K562 (cell line): ENCODE results near the gene PFKFB2. TPM values are rescaled to one million over a fixed set of nuclear protein-coding genes. Genes with fewer than 3 reads are reported as not detected.

Experiments used
- ATAC-seq: fragments of 200-7000 bp; cut with Tn5 transposase; 3 replicates; pipeline ENCODE4 v1.9.1; 2020; ENCODE audit warnings: moderate library complexity
- BruUV-seq: library from RNA; stranded (reverse); fragments of 400-500 nt; replicated peaks from 2 replicates; lab custom pipeline; 2021; lab: Mats Ljungman, UMichigan
- CTCF ChIA-PET: fragments of 300-600 bp; formaldehyde crosslinking; extraction: SDS; loops from one replicate; lab custom pipeline; 2021; ENCODE audit warnings: low intra/inter-chr PET ratio; lab: Yijun Ruan, JAX
- POLR2A ChIA-PET: fragments of 300-600, 350-650 bp; sonication (Branson Sonifier 250); formaldehyde crosslinking; extraction: SDS; loops from one replicate; lab custom pipeline; 2021; ENCODE audit warnings: antibody characterized with exemption, inconsistent platforms; lab: Yijun Ruan, JAX
- DNase-seq, 4 experiments: peaks; one replicate each; pipeline versions ENCODE4 v3.0.0 to v3.0.0-alpha.2; 2011 to 2018; ENCODE audit warnings: low spot score in 3 of 4, mixed read lengths in 3 of 4; ENCODE audit errors: extremely low read depth in 1 of 4
- FAIRE-seq: peaks from 2 replicates; lab custom pipeline; 2011; peaks lifted over from hg19 to GRCh38; lab: Jason Lieb, UNC
- H2AFZ ChIP-seq: 2 replicates; pipeline ENCODE4 v1.6.0; 2011; ENCODE audit warnings: low read depth, low read length, control low read depth, inconsistent platforms
- H3K27ac ChIP-seq: fragments of 200-600 bp; 3 replicates; pipeline ENCODE4 v1.8.0; 2011; ENCODE audit warnings: low read depth, mild to moderate bottlenecking, control low read depth, inconsistent platforms, low read length, moderate library complexity, mixed read lengths; ENCODE audit errors: extremely low read depth
- H3K27me3 ChIP-seq, 2 experiments: fragments of 300-600 bp in 1 of 2; 2 replicates in 1 of 2; 3 replicates in 1 of 2; pipeline versions ENCODE4 v1.6.0 to v1.8.0; 2011; ENCODE audit warnings: inconsistent platforms in 2 of 2, low read length in 2 of 2, mild to moderate bottlenecking in 1 of 2, mixed read lengths in 1 of 2, moderate library complexity in 1 of 2; ENCODE audit not compliant: control insufficient read depth in 2 of 2, insufficient read depth in 2 of 2
- H3K36me3 ChIP-seq: fragments of 300-600 bp; 3 replicates; pipeline ENCODE4 v1.8.0; 2011; ENCODE audit warnings: mild to moderate bottlenecking, low read length, inconsistent platforms; ENCODE audit not compliant: control insufficient read depth, insufficient read depth
- H3K4me1 ChIP-seq, 2 experiments: fragments of 200-600 bp in 1 of 2; replicated peaks in 1 of 2; 2 replicates in 1 of 2; 3 replicates in 1 of 2; pipeline versions ENCODE4 v1.5.1 to v1.8.0; 2011; ENCODE audit warnings: inconsistent platforms in 2 of 2, low read length in 2 of 2, mild to moderate bottlenecking in 1 of 2, mixed read lengths in 1 of 2, moderate library complexity in 1 of 2; ENCODE audit not compliant: control insufficient read depth in 2 of 2, insufficient read depth in 2 of 2
- H3K4me2 ChIP-seq: 2 replicates; pipeline ENCODE4 v1.6.1; 2011; ENCODE audit warnings: low read length, control low read depth, inconsistent platforms, mixed read lengths; ENCODE audit not compliant: insufficient read depth
- H3K4me3 ChIP-seq: fragments of 200-600 bp; sonication (generic), shearing (Covaris generic); 2 replicates; pipeline ENCODE4 v1.5.1; 2016; ENCODE audit warnings: control low read depth, inconsistent platforms
- H3K79me2 ChIP-seq: fragments of 200-600 bp; 3 replicates; pipeline ENCODE4 v1.8.0; 2011; ENCODE audit warnings: low read length, inconsistent platforms; ENCODE audit not compliant: control insufficient read depth, insufficient read depth
- H3K9ac ChIP-seq, 2 experiments: 2 replicates each; pipeline versions ENCODE4 v1.6.0 to v1.6.1; 2011; ENCODE audit warnings: low read depth in 2 of 2, low read length in 2 of 2, control low read depth in 1 of 2, inconsistent platforms in 1 of 2, mild to moderate bottlenecking in 1 of 2, mixed read lengths in 1 of 2; ENCODE audit not compliant: insufficient read depth in 1 of 2
- H3K9me1 ChIP-seq: one replicate; pipeline ENCODE4 v1.6.0; 2011; ENCODE audit warnings: inconsistent platforms, mild to moderate bottlenecking, low read length, moderate library complexity; ENCODE audit not compliant: control insufficient read depth, insufficient read depth
- H3K9me3 ChIP-seq: replicated peaks from 2 replicates; pipeline ENCODE4 v1.5.1; 2011; ENCODE audit warnings: low read depth, low read length, inconsistent platforms; ENCODE audit not compliant: control insufficient read depth, insufficient read depth
- H4K20me1 ChIP-seq: replicated peaks from 2 replicates; pipeline ENCODE4 v1.6.1; 2011; ENCODE audit warnings: low read length, inconsistent platforms, mixed read lengths; ENCODE audit not compliant: control insufficient read depth, insufficient read depth
- ETS1 ChIP-seq: conservative IDR thresholded peaks from 2 replicates; pipeline ENCODE4 v1.6.1; 2011; ENCODE audit warnings: low read depth, mild to moderate bottlenecking, low read length; ENCODE audit not compliant: control insufficient read depth
- EWSR1 ChIP-seq: fragments of 450-650 bp; IDR thresholded peaks from 2 replicates; pipeline ENCODE4 v1.6.1; 2018; ENCODE audit warnings: borderline replicate concordance, mild to moderate bottlenecking, low read depth, moderate library complexity; ENCODE audit not compliant: partially characterized antibody
- STAG1 ChIP-seq: sonication (generic); formaldehyde crosslinking; IDR thresholded peaks from 2 replicates; pipeline ENCODE4 v1.5.0; 2020; ENCODE audit warnings: missing genetic modification reagents, borderline replicate concordance
- WGBS: fragments of 100-300 bp; shearing (Covaris generic); methylation state at CpG from one replicate; pipeline ENCODE4 v1.1.6; 2016; ENCODE audit warnings: low coverage, mixed read lengths; ENCODE audit not compliant: insufficient coverage; ENCODE audit errors: missing lambda C conversion rate; 5-methylcytosine and 5-hydroxymethylcytosine counted together
- in situ Hi-C: fragments of 300-500 bp; cut with MboI; formaldehyde crosslinking; loops from 4 replicates; pipeline ENCODE4 v1.15.0; 2018; ENCODE audit warnings: inconsistent platforms, mixed read lengths
- intact Hi-C: fragments of 100-400 bp; cut with micrococcal nuclease; formaldehyde crosslinking; loops from 2 replicates; pipeline ENCODE4 v1.14.2; 2022
- polyA plus RNA-seq, 8 experiments: library from polyadenylated mRNA; depleted of rRNA in 4 of 8; stranded (reverse) in 5 of 8; unstranded in 3 of 8; fragments of >200 nt; fragmentation: Nextera tagmentation in 2 of 8; fragmentation: Illumina TruSeq in 1 of 8; extraction: Ambion mirVana in 2 of 8; extraction: Trizol in 1 of 8; gene quantifications; 2 replicates each; pipeline versions ENCODE4 v1.2.1 to v1.2.3, GENCODE V29; 2011 to 2014; ENCODE audit warnings: inconsistent platforms in 1 of 8, missing spikeins in 1 of 8
- total RNA-seq, 7 experiments: library from RNA; depleted of rRNA in 6 of 7; stranded (reverse); fragments of >200 nt in 6 of 7; fragmentation: Illumina TruSeq in 2 of 7; extraction: Trizol in 2 of 7; gene quantifications; 2 replicates each; pipeline versions ENCODE4 v1.2.1 to v1.2.3, GENCODE V29; 2011 to 2021; ENCODE audit warnings: low replicate concordance in 1 of 7

PFKFB2 gene
- total and polyA plus RNA-seq, 9 of the 15 experiments (the other 6 are each of a cell fraction or from before 2014, with no cell fraction given) = 6.9 to 26.0 (median 16.4) TPM

- H4K20me1 ChIP-seq = no peaks in the 10 kb centered on the region
- no peak for FAIRE-seq
- H3K27ac ChIP-seq = no peak overlapping the region
- H3K9me1 ChIP-seq = no peaks in the 10 kb centered on the region
- no peaks in the 10 kb centered on the region for H3K9me3 ChIP-seq
- no peak overlapping the region for H2AFZ ChIP-seq
- TF ChIP-seq EWSR1 (no peak), STAG1 (CRISPR knock-in tag) (no peak), ETS1 (no peak)
- DNase-seq = no peak
- no TSS peak for BruUV-seq
- no peaks in the 10 kb centered on the region for H3K79me2 ChIP-seq
- POLR2A ChIA-PET = interaction anchor here (0.9 to 1.8 kb wide), 4 partner anchors 11 to 125 kb away, joined by 3 to 9 read pairs (median 4); partner anchors contain the start of gene PFKFB2
- in situ Hi-C loops (loop anchor here (10.0 kb wide), 1 partner anchor 137 kb away; no protein-coding TSS in a partner anchor), intact Hi-C loops (loop anchor here (10.0 kb wide), 2 partner anchors 257 to 597 kb away; partner anchors contain the start of gene IKBKE)
- no peak for ATAC-seq
- CTCF ChIA-PET = no interaction called here
- WGBS = 88% methylated on average over 8 of the region's 8 CpGs
- no peaks in the 10 kb centered on the region for H3K27me3 ChIP-seq
- peaks cover 0 to 2% of the 10 kb centered on the region in 2 experiments; a peak in 2 of 5 replicates for H3K4me1 ChIP-seq
- H3K4me2 ChIP-seq = no peak overlapping the region
- H3K4me3 ChIP-seq = no peak overlapping the region
- peaks cover 55% of the 10 kb centered on the region for H3K36me3 ChIP-seq
- no peak overlapping the region for H3K9ac ChIP-seq
Measured at GRCh38 chr1:207072233-207072632, 19.2 kb downstream of the PFKFB2 start.
